Mesothelial cell of epicardium (in vitro differentiated cells): ENCODE measurements around the gene SDHB. TPM values are rescaled to one million over a fixed set of nuclear protein-coding genes. Genes with fewer than 3 reads are reported as not detected.
A peak's percentile ranks its signal among the peaks of the same experiment; 100 is the strongest.

ENCODE experiments used
- DNase-seq, 2 experiments: peaks; one replicate each; pipeline ENCODE4 v3.0.0; 2021; ENCODE audit warnings: low spot score in 2 of 2; ENCODE audit not compliant: unreplicated experiment in 2 of 2
- H3K27ac Mint-ChIP-seq: 2 replicates; pipeline ENCODE4 v1.8.0; 2021; ENCODE audit warnings: mixed read lengths
- H3K27me3 Mint-ChIP-seq: 2 replicates; pipeline ENCODE4 v1.8.0; 2021; ENCODE audit warnings: low read depth, mixed read lengths
- H3K36me3 Mint-ChIP-seq: 2 replicates; pipeline ENCODE4 v1.8.0; 2021; ENCODE audit warnings: mixed read lengths
- H3K4me1 Mint-ChIP-seq: 2 replicates; pipeline ENCODE4 v1.8.0; 2021; ENCODE audit warnings: mixed read lengths
- H3K4me3 Mint-ChIP-seq: 2 replicates; pipeline ENCODE4 v1.8.0; 2021; ENCODE audit warnings: mild to moderate bottlenecking, moderate library complexity, mixed read lengths
- H3K9me3 Mint-ChIP-seq: 2 replicates; pipeline ENCODE4 v1.8.0; 2021; ENCODE audit warnings: mixed read lengths
- CTCF ChIP-seq: fragments of 200-600 bp; sonication (generic); IDR thresholded peaks from one replicate; pipeline ENCODE4 v1.5.0; 2021; ENCODE audit warnings: antibody characterized with exemption; ENCODE audit not compliant: unreplicated experiment
- total RNA-seq: library from RNA; stranded (reverse); gene quantifications from 3 replicates; pipeline ENCODE4 v1.2.1, GENCODE V29; 2021

Gene SDHB
- total RNA-seq, 1 donor from 2014 or later: 46.5 TPM

GRCh38 chr1:16981269-16981849 lies 72.5 kb downstream of the SDHB start:
- Mint-ChIP-seq H3K27ac (peak overlapping the region; percentile 93), H3K27me3 (no peaks in the 10 kb centered on the region), H3K9me3 (no peaks in the 10 kb centered on the region), H3K36me3 (peaks cover 7% of the 10 kb centered on the region), H3K4me3 (peak overlapping the region; percentile 85), H3K4me1 (peaks cover 50% of the 10 kb centered on the region)
- DNase-seq: no peak
- no peak for TF ChIP-seq CTCF

GRCh38 chr1:16980473-16981268 lies 73.2 kb downstream of the SDHB start, which contains the start of gene MFAP2:
Gene MFAP2, minus strand, starts transcription at chr1:16980620. Its CDS starts 2,347 bp downstream, at chr1:16978273.
- H3K4me3 Mint-ChIP-seq: peak within 1 kb of the TSS; percentile 85
- no peaks in the 10 kb centered on the region for H3K27me3 Mint-ChIP-seq
- no peaks in the 10 kb centered on the region for H3K9me3 Mint-ChIP-seq
- no peak for TF ChIP-seq CTCF
- peaks cover 6% of the 10 kb centered on the region for H3K36me3 Mint-ChIP-seq
- peak in 1 of 2 experiments; percentile 59 for DNase-seq
- peak within 1 kb of the TSS; percentile 93 for H3K27ac Mint-ChIP-seq
- H3K4me1 Mint-ChIP-seq: peaks cover 56% of the 10 kb centered on the region

- Mint-ChIP-seq H3K4me3 (peak overlapping the region; percentile 85), H3K27ac (peak overlapping the region; percentile 81), H3K9me3 (no peaks in the 10 kb centered on the region), H3K27me3 (no peaks in the 10 kb centered on the region), H3K36me3 (peaks cover 12% of the 10 kb centered on the region), H3K4me1 (peaks cover 55% of the 10 kb centered on the region)
- DNase-seq: peak in 1 of 2 experiments; percentile 66
- no peak for TF ChIP-seq CTCF
These were observed 74.1 kb downstream of the SDHB start for GRCh38 chr1:16979475-16980327.

- no peak for DNase-seq
- peak overlapping the region; percentile 81 for H3K27ac Mint-ChIP-seq
These were observed 75.0 kb downstream of the SDHB start for GRCh38 chr1:16978567-16979474.

More at GRCh38 chr1:16978567-16979474, 75.0 kb downstream of the SDHB start:
- H3K4me3 Mint-ChIP-seq: peak overlapping the region; percentile 85
- H3K27me3 Mint-ChIP-seq: no peaks in the 10 kb centered on the region
- peaks cover 50% of the 10 kb centered on the region for H3K4me1 Mint-ChIP-seq
- H3K36me3 Mint-ChIP-seq: peaks cover 12% of the 10 kb centered on the region
- H3K9me3 Mint-ChIP-seq: no peaks in the 10 kb centered on the region
- TF ChIP-seq CTCF: no peak
